Measurements from ENCODE around the gene PCLAF.

DNA sequence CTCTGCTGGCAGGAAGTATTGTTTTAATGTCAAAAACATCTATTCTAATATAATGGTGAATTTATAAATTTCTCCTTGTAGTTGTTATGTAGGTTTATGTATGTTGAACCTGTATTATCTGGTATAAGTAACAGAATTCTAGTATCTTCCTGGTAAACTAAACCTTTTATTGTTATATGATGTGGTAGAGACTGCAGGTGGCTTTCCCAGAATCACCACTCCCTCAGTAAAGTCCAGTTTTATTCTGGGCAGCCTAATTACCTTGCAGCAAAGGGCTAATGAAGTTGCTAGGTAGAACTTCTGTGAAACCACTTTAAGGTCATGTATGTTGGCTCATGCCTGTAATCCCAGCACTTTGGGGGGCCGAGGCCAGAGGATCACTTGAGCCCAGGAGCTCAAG, 40.9 kb downstream of the PCLAF start:
- TF ChIP-seq POLR2AphosphoS5 (IDR thresholded peaks at IDR 0.05; ENCODE audit: low read depth, low read length) (no peak), POLR2A (IDR thresholded peaks at IDR 0.05; ENCODE audit: low read depth, low read length) (no peak), TAF1 (IDR thresholded peaks at IDR 0.05; ENCODE audit: borderline replicate concordance, low read depth, low read length) (no peak)

All from GM12892 (cell line).